Activated naive CD8-positive, alpha-beta T cell treated with anti-CD3 and anti-CD28 coated beads for 36 hours (primary cell): ENCODE measurements around the gene FAM107B. TPM values are rescaled to one million over a fixed set of nuclear protein-coding genes. Genes with fewer than 3 reads are reported as not detected.
A peak's percentile ranks its signal among the peaks of the same experiment; 100 is the strongest.

Source experiments
- DNase-seq: peaks from one replicate; pipeline ENCODE4 v3.0.0; 2021
- H3K27ac Mint-ChIP-seq: one replicate; pipeline ENCODE4 v1.8.0; 2022; ENCODE audit warnings: mild to moderate bottlenecking, moderate library complexity, mixed read lengths
- H3K27me3 Mint-ChIP-seq: one replicate; pipeline ENCODE4 v1.8.0; 2022; ENCODE audit warnings: mild to moderate bottlenecking, mixed read lengths
- H3K36me3 Mint-ChIP-seq: one replicate; pipeline ENCODE4 v1.8.0; 2021; ENCODE audit warnings: mild to moderate bottlenecking, mixed read lengths
- H3K4me1 Mint-ChIP-seq: one replicate; pipeline ENCODE4 v1.8.0; 2021; ENCODE audit warnings: mixed read lengths
- H3K4me3 Mint-ChIP-seq: one replicate; pipeline ENCODE4 v1.8.0; 2022; ENCODE audit warnings: mild to moderate bottlenecking, moderate library complexity, mixed read lengths
- H3K9me3 Mint-ChIP-seq: one replicate; pipeline ENCODE4 v1.8.0; 2022; ENCODE audit warnings: mixed read lengths
- total RNA-seq, 2 experiments: library from RNA; stranded (reverse); gene quantifications; one replicate each; pipeline ENCODE4 v1.2.3, GENCODE V29; 2021

FAM107B gene
- total RNA-seq, 2 experiments from 2014 or later, result 195 to 203 TPM

DNA sequence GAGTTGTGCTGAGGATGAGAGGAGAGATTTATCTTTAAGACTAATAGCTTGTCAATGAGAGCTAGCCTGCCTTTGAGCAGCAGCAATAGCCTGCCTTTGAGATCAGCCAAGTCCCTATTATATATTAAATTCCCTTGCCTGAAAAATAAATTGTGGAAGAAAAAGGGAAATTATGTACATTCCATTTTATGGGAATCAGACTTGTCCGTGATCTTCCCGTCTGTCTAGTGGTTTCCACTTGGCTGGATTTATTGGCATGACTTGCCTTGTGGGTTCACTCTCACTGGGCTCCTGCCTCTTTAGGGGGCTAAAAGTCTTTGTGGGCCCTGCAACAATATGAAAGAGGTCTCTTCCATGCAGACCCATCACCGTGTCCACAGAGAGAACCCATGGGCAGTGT, 272.3 kb downstream of the FAM107B start:
- no peak overlapping the region for H3K27ac Mint-ChIP-seq
- DNase-seq, result no peak
- no peaks in the 10 kb centered on the region for H3K27me3 Mint-ChIP-seq
- H3K4me3 Mint-ChIP-seq, result no peak overlapping the region
- no peaks in the 10 kb centered on the region for H3K9me3 Mint-ChIP-seq
- H3K36me3 Mint-ChIP-seq, result peaks cover 10% of the 10 kb centered on the region
- H3K4me1 Mint-ChIP-seq, result peaks cover 29% of the 10 kb centered on the region

GRCh38 chr10:14500172-14500765, 274.4 kb downstream of the FAM107B start:
- Mint-ChIP-seq H3K9me3 (no peaks in the 10 kb centered on the region), H3K4me3 (no peak overlapping the region), H3K27ac (peak overlapping the region; percentile 60), H3K36me3 (no peaks in the 10 kb centered on the region), H3K4me1 (peaks cover 12% of the 10 kb centered on the region), H3K27me3 (no peaks in the 10 kb centered on the region)
- no peak for DNase-seq

DNA sequence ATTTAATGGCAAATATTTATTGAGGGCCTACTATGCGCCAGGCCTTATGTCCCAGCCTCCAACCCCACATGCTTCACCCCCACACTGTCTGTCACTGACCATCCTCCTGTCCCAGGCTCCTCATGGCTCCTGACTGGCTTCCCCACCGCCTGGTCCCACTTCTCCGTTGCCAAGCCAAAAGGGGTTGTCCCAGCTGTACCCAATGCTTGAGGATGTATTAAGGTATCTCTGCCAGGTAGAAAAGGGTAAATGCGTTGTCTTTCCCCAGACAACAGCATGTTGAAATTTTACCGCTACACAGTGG, 275.1 kb downstream of the FAM107B start:
- Mint-ChIP-seq H3K4me1 (peaks cover 12% of the 10 kb centered on the region), H3K9me3 (no peaks in the 10 kb centered on the region), H3K36me3 (no peaks in the 10 kb centered on the region), H3K4me3 (no peak overlapping the region), H3K27ac (no peak overlapping the region), H3K27me3 (no peaks in the 10 kb centered on the region)
- no peak for DNase-seq

GRCh38 chr10:14498326-14498725, 276.4 kb downstream of the FAM107B start:
- Mint-ChIP-seq H3K4me3 (no peak overlapping the region), H3K36me3 (no peaks in the 10 kb centered on the region), H3K27ac (no peak overlapping the region), H3K9me3 (no peaks in the 10 kb centered on the region), H3K4me1 (peaks cover 7% of the 10 kb centered on the region), H3K27me3 (no peaks in the 10 kb centered on the region)
- DNase-seq, result no peak

DNA sequence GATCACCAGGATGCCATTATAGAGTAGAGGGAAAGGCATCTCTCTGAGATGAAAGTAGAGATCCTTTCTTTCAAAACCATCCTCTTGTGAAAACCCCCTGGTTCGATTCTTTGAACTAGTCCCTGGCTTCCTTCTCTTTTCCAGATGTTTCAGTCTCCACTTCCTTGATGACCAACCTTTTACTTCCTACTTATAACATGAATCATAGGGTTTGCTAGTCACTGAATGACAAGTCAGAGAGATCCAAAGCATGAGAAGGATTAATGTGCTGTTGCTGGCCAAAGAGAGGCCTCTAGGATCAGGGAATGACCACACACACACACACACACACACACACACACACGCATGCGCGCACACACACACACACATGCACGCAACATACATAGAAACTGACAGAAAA, 282.9 kb downstream of the FAM107B start:
- H3K9me3 Mint-ChIP-seq, result no peaks in the 10 kb centered on the region
- no peak for DNase-seq
- H3K27me3 Mint-ChIP-seq, result peaks cover 7% of the 10 kb centered on the region
- H3K4me3 Mint-ChIP-seq, result no peak overlapping the region
- no peaks in the 10 kb centered on the region for H3K36me3 Mint-ChIP-seq
- H3K27ac Mint-ChIP-seq, result no peak overlapping the region
- H3K4me1 Mint-ChIP-seq, result peaks cover 6% of the 10 kb centered on the region

- Mint-ChIP-seq H3K36me3 (no peaks in the 10 kb centered on the region), H3K9me3 (no peaks in the 10 kb centered on the region), H3K4me3 (no peak overlapping the region), H3K27ac (no peak overlapping the region), H3K27me3 (peaks cover 22% of the 10 kb centered on the region), H3K4me1 (peaks cover 6% of the 10 kb centered on the region)
- DNase-seq, result no peak
Measured at GRCh38 chr10:14489522-14490177, 285.0 kb downstream of the FAM107B start.

- no peak overlapping the region for H3K4me3 Mint-ChIP-seq
- DNase-seq, result no peak
- H3K9me3 Mint-ChIP-seq, result no peaks in the 10 kb centered on the region
- peaks cover 6% of the 10 kb centered on the region for H3K4me1 Mint-ChIP-seq
- no peak overlapping the region for H3K27ac Mint-ChIP-seq
- peaks cover 28% of the 10 kb centered on the region for H3K27me3 Mint-ChIP-seq
- H3K36me3 Mint-ChIP-seq, result no peaks in the 10 kb centered on the region
Measured at GRCh38 chr10:14487488-14487883, 287.2 kb downstream of the FAM107B start.

DNA sequence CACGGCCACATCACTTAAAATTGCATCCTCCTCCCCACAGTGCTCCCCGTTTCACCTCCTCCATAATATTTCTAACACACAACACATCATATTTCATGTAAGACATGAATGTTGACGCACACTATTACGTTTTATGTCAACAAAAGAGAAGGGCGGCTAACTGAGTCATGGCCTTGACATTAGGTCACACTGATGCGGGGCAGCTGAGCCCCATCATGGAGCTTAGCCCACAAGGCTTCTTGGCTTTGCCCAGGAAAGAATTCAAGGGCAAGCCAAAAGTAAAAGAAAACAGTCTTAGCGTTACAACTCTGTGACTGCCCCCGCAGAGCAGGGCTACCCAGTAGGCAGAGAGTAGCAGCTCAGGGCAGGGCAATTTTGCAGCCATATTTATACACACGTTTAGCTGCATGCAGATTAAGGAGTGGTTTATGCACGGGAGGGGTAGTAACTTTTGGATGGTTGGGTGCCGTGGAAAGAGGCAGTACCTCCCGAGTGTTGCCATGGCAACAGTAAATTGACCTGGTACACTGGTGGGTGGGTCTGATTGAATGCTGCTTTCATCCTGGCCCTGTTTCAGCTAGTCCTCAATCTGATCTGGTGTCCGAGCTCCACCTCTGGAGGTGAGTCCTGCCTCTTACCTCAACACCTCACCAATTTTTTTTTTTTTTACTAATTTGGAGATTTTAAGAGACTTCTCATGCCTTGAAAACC, 287.8 kb downstream of the FAM107B start:
- no peak for DNase-seq
- Mint-ChIP-seq H3K27ac (no peak overlapping the region), H3K27me3 (peaks cover 28% of the 10 kb centered on the region), H3K4me3 (no peak overlapping the region), H3K9me3 (no peaks in the 10 kb centered on the region), H3K36me3 (no peaks in the 10 kb centered on the region), H3K4me1 (peaks cover 6% of the 10 kb centered on the region)

DNA sequence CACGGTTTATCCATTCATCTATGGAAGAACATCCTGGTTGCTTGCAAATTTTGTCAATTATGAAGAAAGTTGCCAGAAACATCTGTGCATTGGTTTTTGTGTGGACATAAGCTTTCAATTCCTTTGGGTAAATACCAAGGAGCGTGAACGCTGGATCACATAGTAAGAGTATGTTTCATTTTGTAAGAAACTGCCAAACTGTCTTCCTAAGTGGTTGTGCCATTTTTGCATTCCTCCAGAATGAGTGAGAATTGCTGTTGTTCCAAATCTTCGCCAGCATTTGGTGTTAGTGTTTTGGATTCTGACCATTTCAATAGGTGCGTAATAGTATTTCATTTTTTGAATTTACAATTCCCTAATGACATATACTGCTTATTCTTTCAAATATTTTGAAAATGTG, 288.7 kb downstream of the FAM107B start:
- Mint-ChIP-seq H3K36me3 (no peaks in the 10 kb centered on the region), H3K27ac (no peak overlapping the region), H3K4me3 (no peak overlapping the region), H3K27me3 (peaks cover 28% of the 10 kb centered on the region), H3K4me1 (no peaks in the 10 kb centered on the region), H3K9me3 (no peaks in the 10 kb centered on the region)
- DNase-seq, result no peak

- no peak for DNase-seq
- Mint-ChIP-seq H3K27ac (no peak overlapping the region), H3K4me1 (no peaks in the 10 kb centered on the region), H3K4me3 (no peak overlapping the region), H3K36me3 (no peaks in the 10 kb centered on the region), H3K27me3 (peaks cover 23% of the 10 kb centered on the region), H3K9me3 (no peaks in the 10 kb centered on the region)
Measured at GRCh38 chr10:14483417-14483816, 291.3 kb downstream of the FAM107B start.

- no peak overlapping the region for H3K27ac Mint-ChIP-seq
Measured at GRCh38 chr10:14481752-14482151, 292.9 kb downstream of the FAM107B start.

DNA sequence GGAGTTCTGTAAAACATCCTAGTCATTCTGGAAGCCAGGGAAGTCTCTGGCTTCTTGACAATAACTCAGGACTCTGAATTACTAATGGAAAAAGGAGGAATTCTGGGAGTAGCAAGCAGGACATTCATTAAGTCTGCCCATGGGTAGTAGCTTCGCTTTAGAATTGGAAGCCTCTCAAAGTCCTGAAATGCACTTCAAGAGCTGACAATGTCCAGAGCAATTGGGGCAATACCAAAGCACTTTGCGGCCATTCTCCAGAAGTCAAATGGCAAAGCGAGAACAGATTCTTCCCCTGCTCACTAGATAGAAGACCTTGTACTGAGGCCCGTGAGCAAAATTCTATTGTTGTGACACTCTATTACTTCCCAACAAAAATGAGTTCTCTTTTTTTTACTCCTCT, 293.7 kb downstream of the FAM107B start:
- H3K27me3 Mint-ChIP-seq, result peaks cover 16% of the 10 kb centered on the region
- H3K9me3 Mint-ChIP-seq, result no peaks in the 10 kb centered on the region
- H3K27ac Mint-ChIP-seq, result no peak overlapping the region

More at GRCh38 chr10:14481752-14482151, 292.9 kb downstream of the FAM107B start:
- no peaks in the 10 kb centered on the region for H3K36me3 Mint-ChIP-seq
- H3K27me3 Mint-ChIP-seq, result peaks cover 20% of the 10 kb centered on the region
- no peak overlapping the region for H3K4me3 Mint-ChIP-seq
- no peaks in the 10 kb centered on the region for H3K9me3 Mint-ChIP-seq
- no peaks in the 10 kb centered on the region for H3K4me1 Mint-ChIP-seq
- DNase-seq, result no peak

GRCh38 chr10:14478604-14479003, 296.1 kb downstream of the FAM107B start:
- H3K36me3 Mint-ChIP-seq, result no peaks in the 10 kb centered on the region

More for the DNA sequence above, 293.7 kb downstream of the FAM107B start:
- Mint-ChIP-seq H3K36me3 (no peaks in the 10 kb centered on the region), H3K4me3 (no peak overlapping the region), H3K4me1 (no peaks in the 10 kb centered on the region)
- no peak for DNase-seq

GRCh38 chr10:14478201-14478600, 296.5 kb downstream of the FAM107B start:
- no peaks in the 10 kb centered on the region for H3K4me1 Mint-ChIP-seq

More at GRCh38 chr10:14478604-14479003, 296.1 kb downstream of the FAM107B start:
- H3K9me3 Mint-ChIP-seq, result no peaks in the 10 kb centered on the region
- peaks cover 11% of the 10 kb centered on the region for H3K27me3 Mint-ChIP-seq
- no peaks in the 10 kb centered on the region for H3K4me1 Mint-ChIP-seq
- H3K27ac Mint-ChIP-seq, result no peak overlapping the region
- no peak overlapping the region for H3K4me3 Mint-ChIP-seq
- DNase-seq, result peak; percentile 9

DNA sequence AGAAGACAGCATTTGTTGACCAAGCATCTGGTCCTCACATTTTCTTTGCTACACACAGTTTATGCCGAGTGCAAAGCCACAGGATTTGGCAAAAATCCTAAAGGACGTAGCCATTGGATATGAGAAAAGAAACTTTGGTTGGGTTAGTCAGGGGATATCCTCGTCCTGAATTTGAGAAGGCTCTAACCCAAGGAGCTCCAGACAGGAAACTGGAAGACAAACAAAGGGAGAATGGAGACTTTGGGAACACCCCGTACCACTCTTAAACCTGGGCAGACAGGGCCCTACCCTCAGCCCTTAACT, 297.3 kb downstream of the FAM107B start:
- no peak for DNase-seq
- Mint-ChIP-seq H3K4me3 (no peak overlapping the region), H3K36me3 (no peaks in the 10 kb centered on the region), H3K4me1 (no peaks in the 10 kb centered on the region), H3K27ac (no peak overlapping the region), H3K9me3 (no peaks in the 10 kb centered on the region), H3K27me3 (peaks cover 9% of the 10 kb centered on the region)

More at GRCh38 chr10:14478201-14478600, 296.5 kb downstream of the FAM107B start:
- H3K4me3 Mint-ChIP-seq, result no peak overlapping the region
- no peak for DNase-seq
- H3K27ac Mint-ChIP-seq, result no peak overlapping the region
- no peaks in the 10 kb centered on the region for H3K36me3 Mint-ChIP-seq
- peaks cover 9% of the 10 kb centered on the region for H3K27me3 Mint-ChIP-seq
- no peaks in the 10 kb centered on the region for H3K9me3 Mint-ChIP-seq
